Ascending aorta (tissue), 2 donors: ENCODE results near the gene CCDC97. TPM values are rescaled to one million over a fixed set of nuclear protein-coding genes. Genes with fewer than 3 reads are reported as not detected.

Experiments used
- DNase-seq, 2 donors: peaks; one replicate each; pipeline ENCODE4 v3.0.0-alpha.2; 2019; ENCODE audit warnings: low spot score in 2 of 2
- H3K27ac ChIP-seq, 2 donors: fragments of 200-600 bp; sonication (generic); one replicate each; pipeline ENCODE4 v1.5.1; 2016 to 2017; ENCODE audit warnings: mild to moderate bottlenecking in 1 of 2
- H3K27me3 ChIP-seq: fragments of 200-600 bp; sonication (generic); one replicate; pipeline ENCODE4 v1.5.1; 2017
- H3K36me3 ChIP-seq, 2 donors: fragments of 200-600 bp; sonication (generic); one replicate each; pipeline ENCODE4 v1.5.1; 2016
- H3K4me1 ChIP-seq, 2 donors: fragments of 200-600 bp; sonication (generic); one replicate each; pipeline ENCODE4 v1.5.1; 2016 to 2017; ENCODE audit warnings: mild to moderate bottlenecking in 1 of 2
- H3K4me3 ChIP-seq, 2 donors: fragments of 200-600 bp; sonication (generic); one replicate each; pipeline ENCODE4 v1.5.1; 2016 to 2017; ENCODE audit warnings: mild to moderate bottlenecking in 1 of 2
- H3K9me3 ChIP-seq, 2 donors: fragments of 200-600 bp; sonication (generic); one replicate each; pipeline ENCODE4 v1.5.1; 2016
- intact Hi-C: fragments of 100-400 bp; cut with DNase I; formaldehyde crosslinking; loops from one replicate; pipeline ENCODE4 v1.15.1; 2023
- total RNA-seq: library from RNA; depleted of rRNA; stranded (reverse); fragments of >200 nt; gene quantifications from one replicate; pipeline ENCODE4 v1.1.0, GENCODE V29; 2016
- TF ChIP-seq, protein P1 (sequence below), 3 experiments: fragments of 200-600 bp in 2 of 3; fragments of 450-650 bp in 1 of 3; sonication (generic) in 2 of 3; IDR thresholded peaks; one replicate each; pipeline ENCODE4 v1.5.1; 2016 to 2019; ENCODE audit warnings: antibody characterized with exemption in 3 of 3, mild to moderate bottlenecking in 1 of 3, moderate library complexity in 1 of 3

The CCDC97 gene
- total RNA-seq, 1 donor from 2014 or later: 18.4 TPM

DNA sequence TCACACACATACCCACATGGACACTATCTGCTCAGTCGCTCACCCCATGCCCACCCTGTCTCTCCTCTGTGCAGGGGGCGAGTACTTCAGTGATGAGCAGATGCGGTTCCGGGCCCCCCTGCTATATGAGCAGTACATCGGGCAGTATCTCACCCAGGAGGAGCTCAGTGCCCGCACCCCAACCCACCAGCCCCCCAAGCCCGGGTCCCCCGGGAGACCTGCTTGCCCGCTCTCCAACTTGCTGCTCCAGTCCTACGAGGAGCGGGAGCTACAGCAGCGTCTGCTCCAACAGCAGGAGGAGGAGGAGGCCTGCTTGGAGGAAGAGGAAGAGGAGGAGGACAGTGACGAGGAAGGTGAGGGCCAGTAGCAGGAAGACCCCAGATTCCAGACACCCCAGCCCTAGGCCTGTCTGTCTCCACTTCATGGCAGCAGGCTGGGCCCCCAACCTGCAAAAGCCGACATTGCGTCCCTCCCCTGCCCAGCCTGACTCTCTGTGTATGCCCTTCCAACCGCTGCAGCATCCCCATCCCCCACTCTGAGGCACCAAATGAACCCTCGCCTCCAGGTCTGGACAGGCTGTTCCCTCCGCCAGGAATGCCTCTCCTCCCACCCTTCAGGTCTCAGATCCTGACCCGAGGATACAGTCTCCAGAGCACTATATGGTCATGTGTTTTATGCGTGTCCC, 9.7 kb downstream of the CCDC97 start:
- TF ChIP-seq, protein P1, sequence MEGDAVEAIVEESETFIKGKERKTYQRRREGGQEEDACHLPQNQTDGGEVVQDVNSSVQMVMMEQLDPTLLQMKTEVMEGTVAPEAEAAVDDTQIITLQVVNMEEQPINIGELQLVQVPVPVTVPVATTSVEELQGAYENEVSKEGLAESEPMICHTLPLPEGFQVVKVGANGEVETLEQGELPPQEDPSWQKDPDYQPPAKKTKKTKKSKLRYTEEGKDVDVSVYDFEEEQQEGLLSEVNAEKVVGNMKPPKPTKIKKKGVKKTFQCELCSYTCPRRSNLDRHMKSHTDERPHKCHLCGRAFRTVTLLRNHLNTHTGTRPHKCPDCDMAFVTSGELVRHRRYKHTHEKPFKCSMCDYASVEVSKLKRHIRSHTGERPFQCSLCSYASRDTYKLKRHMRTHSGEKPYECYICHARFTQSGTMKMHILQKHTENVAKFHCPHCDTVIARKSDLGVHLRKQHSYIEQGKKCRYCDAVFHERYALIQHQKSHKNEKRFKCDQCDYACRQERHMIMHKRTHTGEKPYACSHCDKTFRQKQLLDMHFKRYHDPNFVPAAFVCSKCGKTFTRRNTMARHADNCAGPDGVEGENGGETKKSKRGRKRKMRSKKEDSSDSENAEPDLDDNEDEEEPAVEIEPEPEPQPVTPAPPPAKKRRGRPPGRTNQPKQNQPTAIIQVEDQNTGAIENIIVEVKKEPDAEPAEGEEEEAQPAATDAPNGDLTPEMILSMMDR (IDR thresholded peaks at IDR 0.05): no peak
- H3K36me3 ChIP-seq: peaks cover 42 to 65% of the 10 kb centered on the region in 2 donors
- no peak overlapping the region for H3K27ac ChIP-seq
- H3K9me3 ChIP-seq: no peaks in the 10 kb centered on the region
- H3K27me3 ChIP-seq: no peaks in the 10 kb centered on the region
- H3K4me1 ChIP-seq: peaks cover 23 to 32% of the 10 kb centered on the region in 2 donors
- intact Hi-C loops: loop anchor here (5.0 kb wide), 1 partner anchor 108 kb away; the partner anchor contains the start of gene B3GNT8
- no peak for DNase-seq
- no peak overlapping the region for H3K4me3 ChIP-seq

DNA sequence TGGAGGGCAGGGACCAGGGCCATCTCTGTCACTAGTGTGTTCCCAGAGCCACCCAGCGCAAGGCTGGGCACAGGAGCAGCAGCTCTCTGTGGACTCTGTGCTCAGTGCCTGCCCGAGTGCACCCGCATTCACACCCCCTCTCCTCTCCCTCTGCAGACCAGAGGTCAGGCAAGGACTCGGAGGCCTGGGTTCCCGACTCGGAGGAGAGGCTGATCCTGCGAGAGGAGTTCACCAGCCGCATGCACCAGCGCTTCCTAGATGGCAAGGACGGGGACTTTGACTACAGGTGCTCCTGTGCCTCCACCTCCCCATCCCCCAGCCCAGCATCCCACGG, 10.2 kb downstream of the CCDC97 start:
- TF ChIP-seq, protein P1 (IDR thresholded peaks at IDR 0.05): no peak
- peaks cover 28 to 37% of the 10 kb centered on the region in 2 donors for H3K4me1 ChIP-seq
- intact Hi-C loops: loop anchor here (5.0 kb wide), 1 partner anchor 107 kb away; the partner anchor contains the start of gene B3GNT8
- no peak for DNase-seq
- H3K36me3 ChIP-seq: peaks cover 42 to 62% of the 10 kb centered on the region in 2 donors
- no peak overlapping the region for H3K4me3 ChIP-seq
- H3K27ac ChIP-seq: no peak overlapping the region
- H3K27me3 ChIP-seq: no peaks in the 10 kb centered on the region
- no peaks in the 10 kb centered on the region for H3K9me3 ChIP-seq

DNA sequence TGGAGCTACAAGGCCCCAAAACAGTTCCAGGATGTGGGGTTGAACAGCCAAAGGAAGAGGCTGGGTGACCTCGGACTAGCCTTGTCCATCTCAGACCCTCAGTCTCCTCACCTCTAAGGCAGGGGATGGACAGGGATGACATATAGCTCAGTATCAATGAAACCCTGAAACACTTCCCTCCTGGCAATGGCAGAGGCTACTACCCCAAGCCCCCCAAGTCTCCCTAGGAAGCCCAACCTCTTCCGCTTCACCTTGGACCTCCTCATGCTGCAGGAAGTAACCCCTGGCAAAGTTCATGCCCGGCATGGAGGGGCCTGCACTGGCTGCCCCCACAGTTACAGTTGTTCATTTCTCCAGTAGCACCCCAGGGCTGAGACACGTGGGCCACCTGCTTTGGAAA, 10.6 kb downstream of the CCDC97 start:
- intact Hi-C loops: loop anchor here (5.0 kb wide), 1 partner anchor 107 kb away; the partner anchor contains the start of gene B3GNT8
- no peak overlapping the region for H3K27ac ChIP-seq
- H3K4me3 ChIP-seq: no peak overlapping the region
- no peak for DNase-seq
- H3K27me3 ChIP-seq: no peaks in the 10 kb centered on the region
- H3K9me3 ChIP-seq: no peaks in the 10 kb centered on the region
- H3K4me1 ChIP-seq: peaks cover 29 to 40% of the 10 kb centered on the region in 2 donors
- peaks cover 42 to 59% of the 10 kb centered on the region in 2 donors for H3K36me3 ChIP-seq
- TF ChIP-seq, protein P1 (IDR thresholded peaks at IDR 0.05): no peak

DNA sequence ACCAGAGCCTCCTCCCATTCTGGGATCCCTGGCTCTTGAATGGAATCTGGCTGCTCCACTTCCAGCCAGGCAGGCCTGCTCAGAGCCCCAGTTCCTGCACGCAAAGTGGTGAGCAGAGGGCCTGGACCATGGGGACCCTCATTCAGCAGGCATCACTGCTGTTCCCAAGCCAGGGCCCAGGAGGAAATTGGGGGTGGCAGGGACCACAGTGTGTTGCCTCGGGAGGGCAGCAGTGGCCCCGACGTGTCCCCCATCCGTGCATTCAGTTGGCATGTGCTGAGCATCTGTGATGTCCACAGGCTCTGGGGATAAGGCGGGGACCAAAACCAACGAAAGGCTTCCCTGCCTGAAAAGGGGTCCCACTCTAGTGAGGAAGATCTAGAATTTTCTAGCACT, 11.2 kb downstream of the CCDC97 start:
- DNase-seq: no peak
- no peak overlapping the region for H3K4me3 ChIP-seq
- H3K36me3 ChIP-seq: peaks cover 42 to 53% of the 10 kb centered on the region in 2 donors
- TF ChIP-seq, protein P1 (IDR thresholded peaks at IDR 0.05): no peak
- intact Hi-C loops: loop anchor here (5.0 kb wide), 1 partner anchor 106 kb away; the partner anchor contains the start of gene B3GNT8
- H3K9me3 ChIP-seq: no peaks in the 10 kb centered on the region
- H3K27me3 ChIP-seq: no peaks in the 10 kb centered on the region
- H3K27ac ChIP-seq: peak overlapping the region; percentile 85 to 97
- peaks cover 33 to 47% of the 10 kb centered on the region in 2 donors for H3K4me1 ChIP-seq

DNA sequence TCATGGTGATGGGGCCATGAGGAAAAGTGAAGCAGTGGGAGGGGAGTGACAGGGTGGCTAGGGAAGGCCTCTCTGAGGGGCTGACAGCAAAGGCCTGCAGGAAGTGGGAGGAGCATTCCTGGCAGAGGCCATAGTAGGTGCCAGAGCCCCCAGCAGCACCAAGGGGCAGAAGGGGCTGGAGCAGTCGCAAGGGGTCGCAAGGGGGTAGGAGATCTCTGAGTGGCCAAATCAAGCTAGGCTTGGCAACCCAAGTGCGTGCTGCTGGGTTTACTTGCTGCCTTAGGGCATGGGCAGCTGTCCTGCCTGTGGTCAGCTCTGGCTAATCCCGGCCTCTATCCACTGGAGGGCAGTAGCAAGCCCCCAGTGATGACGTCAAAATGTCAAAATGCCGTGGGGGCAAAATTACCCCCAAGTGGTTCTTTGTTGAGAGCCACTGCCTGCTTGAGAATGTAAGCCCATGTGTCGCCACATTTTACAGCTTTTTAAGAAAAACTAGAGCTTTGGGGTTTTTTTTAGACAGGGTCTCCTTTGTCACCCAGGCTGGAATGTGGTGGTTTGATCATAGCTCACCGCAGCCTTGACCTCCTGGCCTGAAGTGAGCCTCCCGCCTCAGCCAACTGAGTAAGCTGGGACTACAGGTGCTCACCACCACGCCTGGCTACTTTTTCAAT, 11.8 kb downstream of the CCDC97 start:
- Histone ChIP-seq H3K36me3 (peaks cover 38 to 48% of the 10 kb centered on the region in 2 donors), H3K27me3 (no peaks in the 10 kb centered on the region), H3K4me1 (peaks cover 35 to 52% of the 10 kb centered on the region in 2 donors)

More for the DNA sequence above, 11.8 kb downstream of the CCDC97 start:
- TF ChIP-seq, protein P1 (IDR thresholded peaks at IDR 0.05): peak; percentile 61 to 70 (median 68)
- no peak overlapping the region for H3K4me3 ChIP-seq
- H3K27ac ChIP-seq: peak overlapping the region; percentile 85 to 97
- intact Hi-C loops: loop anchor here (5.0 kb wide), 1 partner anchor 106 kb away; the partner anchor contains the start of gene B3GNT8
- H3K9me3 ChIP-seq: no peaks in the 10 kb centered on the region
- DNase-seq: no peak
